Activated naive CD4-positive, alpha-beta T cell treated with anti-CD3 and anti-CD28 coated beads, Interleukin-2, amount 10 ng/mL, durations not matched to agents 5 hours and 36 hours (primary cell): ENCODE data around the gene EXD3. TPM values are rescaled to one million over a fixed set of nuclear protein-coding genes. Genes with fewer than 3 reads are reported as not detected.

Experiments
- microRNA-seq: library from miRNA; unstranded; fragments of <30 nt; microRNA quantifications from one replicate; pipeline ENCODE4 v1.2.0, GENCODE V29; 2022; ENCODE audit warnings: borderline microRNAs expressed, borderline replicate concordance
- total RNA-seq, 2 experiments: library from RNA; stranded (reverse); gene quantifications; one replicate each; pipeline ENCODE4 v1.2.3, GENCODE V29; 2021

EXD3 gene
- total RNA-seq: 10 to 100 TPM; 20.4 to 21.4 TPM

GRCh38 chr9:137422604-137423513 lies at the start of gene EXD3, which contains the start of gene NOXA1:
Gene EXD3 (minus strand): TSS chr9:137423162. CDS start chr9:137395357, 27,805 bp downstream.
Gene NOXA1 (plus strand): TSS chr9:137423393. CDS start chr9:137423530, 137 bp downstream.

GRCh38 chr9:137459152-137459600 lies 36.2 kb upstream of the EXD3 start, which contains the start of gene NSMF:
Gene NSMF (minus strand): TSS chr9:137459334. CDS start chr9:137459102, 232 bp downstream.

GRCh38 chr9:137441289-137441934 lies 18.4 kb upstream of the EXD3 start, which contains the start of gene ENTPD8:
Gene ENTPD8 (minus strand): TSS chr9:137441357. CDS start chr9:137438285, 3,072 bp downstream.

GRCh38 chr9:137302118-137302448 lies 120.9 kb downstream of the EXD3 start, which contains the start of gene NRARP:
Gene NRARP (minus strand): TSS chr9:137302271. CDS start chr9:137301928, 343 bp downstream.

GRCh38 chr9:137277329-137278041 lies 145.5 kb downstream of the EXD3 start, which contains the start of gene TOR4A:
Gene TOR4A (plus strand): TSS chr9:137277726. CDS start chr9:137278690, 964 bp downstream.

Small RNAs within 50 kb of the gene (microRNA-seq; reads per million reads assigned to microRNA genes)
- 0.83 reads per million for gene MIR7114

Other genes with a start within 250 kb of the EXD3 start
- 10 to 100 TPM; 62.9 to 65.5 TPM for gene ANAPC2, start 234.6 kb downstream of the EXD3 start, total RNA-seq
- 10 to 100 TPM; 67.9 to 68.4 TPM for gene SSNA1, start 234.5 kb downstream of the EXD3 start, total RNA-seq
- gene TPRN, start 222.4 kb downstream of the EXD3 start, total RNA-seq: 1 to 10 TPM; 9.2 to 9.7 TPM
- gene TMEM203, start 217.5 kb downstream of the EXD3 start, total RNA-seq: 10 to 100 TPM; 27.6 to 29.7 TPM
- 10 to 100 TPM; 25.2 to 30.8 TPM for gene NDOR1, start 217.5 kb downstream of the EXD3 start, total RNA-seq
- gene RNF208, start 200.9 kb downstream of the EXD3 start, total RNA-seq: 1 to 10 TPM; 5.0 TPM
- under 1 TPM; 0.36 to 0.40 TPM for gene CYSRT1, start 198.0 kb downstream of the EXD3 start, total RNA-seq
- gene RNF224, start 195.7 kb downstream of the EXD3 start, total RNA-seq: not detected
- not detected for gene SLC34A3, start 192.3 kb downstream of the EXD3 start, total RNA-seq
- gene TUBB4B, start 181.9 kb downstream of the EXD3 start, total RNA-seq: 100 to 1,000 TPM; 242 to 246 TPM
- gene STPG3, start 171.9 kb downstream of the EXD3 start, total RNA-seq: not detected
- gene NELFB, start 167.8 kb downstream of the EXD3 start, total RNA-seq: 10 to 100 TPM; 52.9 to 54.9 TPM
- 1 to 10 TPM; 8.6 to 8.8 TPM for gene TOR4A, start 145.4 kb downstream of the EXD3 start, total RNA-seq
- 1 to 10 TPM in 1 of 2 experiments, under 1 TPM in 1; 0.86 to 1.1 TPM for gene NRARP, start 120.9 kb downstream of the EXD3 start, total RNA-seq
- gene NOXA1, start 231 bp upstream of the EXD3 start, total RNA-seq: 1 to 10 TPM; 1.0 to 1.2 TPM
- not detected for gene ENTPD8, start 18.2 kb upstream of the EXD3 start, total RNA-seq
- 10 to 100 TPM; 55.7 to 62.2 TPM for gene NSMF, start 36.2 kb upstream of the EXD3 start, total RNA-seq
- gene PNPLA7, start 127.2 kb upstream of the EXD3 start, total RNA-seq: 1 to 10 TPM; 7.0 to 7.9 TPM
- 10 to 100 TPM; 51.9 to 52.8 TPM for gene MRPL41, start 128.7 kb upstream of the EXD3 start, total RNA-seq
- 10 to 100 TPM; 34.6 to 37.1 TPM for gene DPH7, start 155.8 kb upstream of the EXD3 start, total RNA-seq
- gene ZMYND19, start 167.3 kb upstream of the EXD3 start, total RNA-seq: 10 to 100 TPM; 26.1 to 26.8 TPM
- 10 to 100 TPM; 60.1 to 65.0 TPM for gene ARRDC1, start 182.5 kb upstream of the EXD3 start, total RNA-seq
- 100 to 1,000 TPM in 1 of 2 experiments, 10 to 100 TPM in 1; 97.7 to 103 TPM for gene EHMT1, start 195.8 kb upstream of the EXD3 start, total RNA-seq